Renal cortex interstitium (tissue), 11 donors: ENCODE results near the gene PPCDC. TPM values are rescaled to one million over a fixed set of nuclear protein-coding genes. Genes with fewer than 3 reads are reported as not detected.
"Not testable (repeated sequence)": the region's sequence is repeated elsewhere in the genome, so short reads cannot be mapped to it uniquely, and the experiment has no call there.

ENCODE experiments used
- DNase-seq, 11 donors: peaks; one replicate each; pipeline ENCODE4 v3.0.0-alpha.2; 2013; ENCODE audit warnings: low read depth in 9 of 11, low spot score in 4 of 11; ENCODE audit errors: extremely low read depth in 1 of 11
- polyA plus RNA-seq, 3 donors: library from polyadenylated mRNA; unstranded; fragments of 120-200 nt; gene quantifications; one replicate each; pipeline ENCODE4 v1.2.1, GENCODE V29; 2013; ENCODE audit not compliant: insufficient read length in 3 of 3

Gene PPCDC
- polyA plus RNA-seq, 3 donors = 10.2 to 15.7 (median 12.5) TPM

DNA sequence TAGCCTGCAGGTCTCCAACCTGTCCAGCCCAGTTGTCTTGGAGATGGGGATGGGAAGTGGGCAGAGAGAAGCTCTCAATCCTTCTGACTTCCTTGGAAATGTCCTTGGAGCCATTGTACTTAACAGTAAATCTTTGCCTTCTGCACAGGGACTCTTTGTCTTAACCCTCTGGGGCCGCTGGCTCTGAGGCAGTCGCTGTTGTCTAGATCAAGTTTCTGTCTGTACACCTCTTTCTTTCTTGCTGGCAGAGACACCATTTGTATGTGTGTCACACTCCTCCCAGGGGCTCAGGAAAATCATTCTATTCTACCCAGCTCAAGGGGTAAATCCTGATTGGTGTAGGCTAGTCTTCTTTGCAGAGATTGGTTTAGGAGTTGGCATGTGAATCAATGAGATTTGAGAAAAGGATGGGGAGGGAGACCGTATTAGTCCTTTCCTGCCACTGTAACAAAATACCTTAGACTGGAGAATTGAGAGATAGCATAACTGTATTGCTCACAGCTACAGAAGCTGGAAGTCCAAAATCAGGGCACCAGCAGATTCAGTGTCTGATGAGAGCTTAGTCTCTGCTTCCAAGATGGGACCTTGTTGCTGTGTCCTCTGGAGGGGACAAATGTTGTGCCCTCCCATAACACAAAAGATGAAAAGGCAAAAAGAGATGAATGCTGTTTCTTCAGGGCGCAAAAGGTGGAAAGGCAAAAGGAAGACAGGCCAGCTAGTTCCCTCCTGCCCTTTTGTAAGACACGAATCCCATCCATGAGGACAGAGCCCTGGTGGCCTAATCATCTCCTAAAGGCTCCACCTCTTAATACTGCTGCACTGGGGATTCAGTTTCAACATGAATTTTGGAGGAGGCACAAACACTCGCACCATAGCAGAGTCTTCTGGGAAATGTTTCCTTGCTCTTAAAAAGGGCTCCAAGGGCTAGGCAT is 66.3 kb downstream of the PPCDC start:
- no peak for DNase-seq

- no peak for DNase-seq
These were observed 67.0 kb downstream of the PPCDC start for GRCh38 chr15:75090388-75090734.

DNA sequence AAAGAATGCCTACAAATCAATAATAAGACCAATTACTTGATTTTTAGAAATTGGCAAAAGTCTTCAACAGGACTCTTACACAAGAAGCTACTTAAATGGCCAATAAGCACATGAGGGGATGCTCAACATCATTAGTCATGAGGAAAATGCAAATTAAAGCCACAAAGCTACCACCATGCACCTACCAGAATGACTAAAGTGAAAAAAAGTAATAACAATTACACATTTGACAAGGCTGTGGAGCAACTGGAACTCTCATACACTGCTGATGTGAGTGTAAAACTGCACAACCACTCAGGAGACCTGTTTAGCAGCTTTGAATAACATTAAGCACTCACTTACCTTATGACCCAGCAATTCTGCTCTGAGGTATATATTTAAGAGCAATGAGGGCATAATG is 68.4 kb downstream of the PPCDC start:
- no peak for DNase-seq

- not testable (repeated sequence) for DNase-seq
These were observed 71.6 kb downstream of the PPCDC start for GRCh38 chr15:75094961-75095478.

DNA sequence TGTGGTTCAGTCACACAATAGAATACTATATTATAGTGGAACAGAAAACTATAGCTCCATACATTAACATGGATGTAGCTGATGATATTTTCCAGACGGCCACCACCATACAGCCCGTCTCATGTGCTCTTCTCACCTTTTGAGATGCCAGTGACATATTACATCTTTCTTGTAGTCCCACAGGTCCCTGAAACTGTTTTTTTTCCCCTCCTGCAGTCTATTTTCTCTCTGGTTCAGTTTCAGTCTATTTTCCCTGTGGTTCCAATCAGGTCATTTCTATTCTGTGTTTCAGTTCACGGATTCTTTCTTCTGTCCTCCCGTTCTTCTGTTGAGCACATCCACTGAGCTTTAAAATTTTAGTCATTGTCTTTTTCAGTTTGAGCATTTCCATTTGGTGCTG is 72.2 kb downstream of the PPCDC start:
- DNase-seq = no peak

GRCh38 chr15:75097939-75098338 is 74.5 kb downstream of the PPCDC start:
- DNase-seq = no peak

GRCh38 chr15:75098404-75098803 is 75.0 kb downstream of the PPCDC start:
- DNase-seq = no peak

Other genes with a start within 250 kb of the PPCDC start
- gene CSK, start 241.5 kb upstream of the PPCDC start, polyA plus RNA-seq = 10 to 100 TPM; 42.2 to 53.4 (median 47.1) TPM
- gene LMAN1L, start 210.8 kb upstream of the PPCDC start, polyA plus RNA-seq = not detected
- gene CPLX3, start 197.0 kb upstream of the PPCDC start, polyA plus RNA-seq = not detected
- 10 to 100 TPM; 27.9 to 33.5 (median 31.1) TPM for gene ULK3, start 180.4 kb upstream of the PPCDC start, polyA plus RNA-seq
- 10 to 100 TPM; 69.1 to 71.3 (median 69.7) TPM for gene SCAMP2, start 150.2 kb upstream of the PPCDC start, polyA plus RNA-seq
- gene MPI, start 133.5 kb upstream of the PPCDC start, polyA plus RNA-seq = 10 to 100 TPM; 66.1 to 71.9 (median 69.4) TPM
- gene FAM219B, start 116.7 kb upstream of the PPCDC start, polyA plus RNA-seq = 10 to 100 TPM; 51.7 to 59.3 (median 57.2) TPM
- gene COX5A, start 85.5 kb upstream of the PPCDC start, polyA plus RNA-seq = 100 to 1,000 TPM; 183 to 221 (median 217) TPM
- gene RPP25, start 66.8 kb upstream of the PPCDC start, polyA plus RNA-seq = 1 to 10 TPM; 2.1 to 3.4 (median 2.5) TPM
- gene SCAMP5, start 28.0 kb upstream of the PPCDC start, polyA plus RNA-seq = 10 to 100 TPM; 19.9 to 25.7 (median 21.7) TPM
- gene C15orf39, start 178.3 kb downstream of the PPCDC start, polyA plus RNA-seq = 10 to 100 TPM in 2 of 3 donors, 1 to 10 TPM in 1; 9.0 to 12.3 (median 11.9) TPM
- gene GOLGA6C, start 234.7 kb downstream of the PPCDC start, polyA plus RNA-seq = not detected